NOMO-1 treated with dmso at 0.1 percent for 144 hours (cell line): Measurements from ENCODE around the gene TENM3.

Experiments used
- DNase-seq: peaks from one replicate; lab custom pipeline; 2025; ENCODE audit not compliant: unreplicated experiment; lab: John Stamatoyannopoulos, UW

TENM3 gene

DNA sequence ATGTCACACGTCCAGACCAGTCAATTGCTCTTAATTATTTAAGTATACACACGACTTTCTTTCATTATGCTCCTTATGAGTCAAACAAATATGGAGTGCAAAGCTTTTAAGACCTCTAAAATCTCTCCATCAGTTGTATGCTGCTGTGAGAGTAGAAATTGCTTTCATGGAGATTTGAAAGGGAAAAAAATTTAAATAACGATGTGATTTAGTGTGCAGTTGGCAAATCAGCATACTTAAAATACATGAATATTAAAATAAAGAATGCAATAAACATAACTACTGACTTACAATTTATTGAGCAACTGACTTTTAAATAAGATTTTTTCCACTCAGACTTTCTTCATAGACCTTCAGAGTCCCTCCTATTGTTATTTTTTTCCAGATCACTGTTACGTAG, 9.0 kb downstream of the TENM3 start:
- DNase-seq: no peak

DNA sequence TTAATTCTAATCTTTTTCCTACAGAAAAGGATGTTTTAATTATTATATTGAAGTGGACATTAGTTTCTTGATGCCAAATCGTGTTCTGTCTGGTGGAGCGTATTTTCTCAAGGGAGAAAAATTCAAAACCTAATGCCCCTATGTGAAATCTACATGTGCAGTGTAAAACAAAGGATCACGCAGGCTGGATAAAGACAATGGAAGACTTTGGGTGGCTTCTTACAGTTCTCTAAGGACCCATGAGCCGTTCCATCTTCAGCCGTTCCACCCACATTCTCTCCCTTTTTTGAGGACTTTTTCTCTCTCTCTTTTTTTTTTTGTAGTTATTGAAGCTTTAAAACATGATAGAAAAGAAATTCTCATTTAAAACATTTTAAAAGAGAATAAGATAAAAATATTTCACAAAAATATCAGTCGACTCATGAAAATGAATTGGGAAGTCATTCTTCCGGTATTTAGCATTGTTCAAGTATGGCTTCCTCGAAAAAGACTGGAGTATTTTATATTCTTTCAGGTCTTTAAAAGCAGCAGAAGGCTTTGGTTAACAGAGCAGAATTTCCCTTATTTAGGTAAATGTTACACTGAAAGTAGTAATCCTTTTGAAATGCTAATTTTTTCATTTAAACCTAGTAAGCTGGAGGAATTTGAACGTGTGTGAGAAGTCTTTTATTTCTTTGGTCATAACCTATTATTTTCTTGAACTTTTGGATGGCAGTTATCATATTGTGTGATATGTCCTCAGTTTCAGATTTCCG, 11.0 kb downstream of the TENM3 start:
- DNase-seq: no peak

DNA sequence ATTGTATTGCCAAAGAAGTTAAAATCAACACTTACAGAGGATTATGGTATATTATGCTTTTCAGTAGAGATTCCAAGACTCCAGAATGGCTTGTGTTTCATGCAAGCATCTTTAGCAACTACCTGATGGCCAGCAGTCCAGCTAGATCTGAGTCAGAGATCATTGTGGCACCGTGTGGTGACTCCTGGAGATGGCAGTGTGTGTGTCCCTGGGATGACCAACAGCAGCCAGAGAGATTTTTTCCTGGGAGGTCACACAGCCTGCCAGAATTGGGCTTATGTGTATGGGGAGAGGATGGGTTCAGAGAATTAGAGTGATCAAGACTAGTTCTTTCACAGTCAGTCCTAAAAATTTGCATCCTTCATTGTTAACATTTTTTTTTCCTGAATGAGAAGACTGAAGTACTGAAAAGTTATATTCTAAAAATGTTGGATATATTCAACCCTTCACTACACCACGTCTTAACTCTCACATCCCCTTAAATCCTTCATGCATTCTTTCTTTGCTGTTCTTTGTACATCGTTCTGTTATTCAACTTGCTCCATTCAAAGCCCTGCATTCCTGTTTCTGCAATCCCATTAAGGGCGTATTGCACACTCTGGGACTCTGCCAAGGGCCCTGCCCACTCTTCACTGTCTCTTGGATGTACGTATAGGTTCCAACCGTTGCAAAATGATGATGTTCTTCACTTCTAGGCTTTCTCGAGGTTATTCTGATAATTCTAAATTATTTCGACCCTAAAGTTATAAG, 12.4 kb downstream of the TENM3 start:
- DNase-seq: no peak

DNA sequence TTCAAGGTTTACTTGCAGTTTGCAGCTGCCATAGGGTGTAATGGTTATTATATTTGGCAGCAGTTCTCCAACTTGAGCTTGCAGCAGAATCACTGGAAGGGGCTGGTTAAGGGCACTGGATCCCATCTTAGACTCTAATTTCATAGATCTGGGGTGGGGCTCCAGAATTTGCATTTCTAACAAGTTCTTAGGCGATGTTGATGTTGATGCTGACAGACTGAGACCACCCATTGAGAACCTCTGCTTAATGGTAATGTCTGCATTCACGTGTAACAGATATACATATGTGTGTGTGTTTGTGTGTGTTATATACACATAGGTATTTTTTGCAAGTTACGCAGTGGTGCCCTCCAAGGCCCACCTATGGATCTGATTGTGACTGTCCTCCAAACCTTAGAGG, 13.8 kb downstream of the TENM3 start:
- no peak for DNase-seq

DNA sequence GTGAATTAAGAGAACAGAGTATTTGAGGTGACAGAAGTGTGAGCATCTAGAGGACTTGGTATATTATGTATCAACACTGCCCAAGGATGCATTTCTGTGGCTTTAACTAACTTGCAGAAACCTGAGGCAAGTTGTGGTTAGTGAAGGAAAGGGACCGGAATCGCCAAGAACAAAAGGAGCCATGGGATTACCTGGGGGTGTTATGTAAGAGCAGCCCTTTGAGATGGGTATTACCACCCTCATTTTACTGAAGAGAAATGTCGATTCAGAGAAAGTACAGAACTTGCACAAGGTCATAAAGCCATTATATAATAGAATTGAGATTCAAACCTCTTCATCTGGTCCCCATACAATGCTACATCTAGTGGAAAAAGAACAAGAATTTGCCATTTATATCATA, 14.3 kb downstream of the TENM3 start:
- DNase-seq: no peak

DNA sequence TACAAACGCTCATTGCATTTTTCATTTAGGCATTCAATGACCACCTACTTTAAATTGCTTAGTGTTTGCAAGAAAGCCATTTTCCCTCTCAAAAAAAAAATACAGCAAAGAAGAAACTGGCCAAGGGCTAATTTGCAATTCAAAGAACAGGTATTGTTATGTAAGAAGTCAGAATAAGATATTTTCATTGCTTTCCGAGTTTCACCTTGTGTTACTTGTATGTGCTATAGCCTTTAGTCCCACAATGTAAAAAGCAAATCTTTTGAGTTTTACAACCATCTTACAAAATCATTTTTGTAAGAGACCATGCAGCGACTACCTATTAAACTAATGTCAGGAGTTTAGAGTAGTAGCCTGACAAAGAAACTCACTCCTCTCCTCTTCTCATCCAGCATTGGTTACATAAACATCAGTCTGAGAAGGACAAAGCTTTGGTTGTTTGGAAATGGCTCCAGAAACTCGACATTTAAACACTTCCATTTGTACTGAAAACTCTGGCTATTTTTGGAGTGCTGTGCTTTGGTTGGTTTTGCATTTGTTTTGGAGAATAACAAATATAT, 15.3 kb downstream of the TENM3 start:
- no peak for DNase-seq

DNA sequence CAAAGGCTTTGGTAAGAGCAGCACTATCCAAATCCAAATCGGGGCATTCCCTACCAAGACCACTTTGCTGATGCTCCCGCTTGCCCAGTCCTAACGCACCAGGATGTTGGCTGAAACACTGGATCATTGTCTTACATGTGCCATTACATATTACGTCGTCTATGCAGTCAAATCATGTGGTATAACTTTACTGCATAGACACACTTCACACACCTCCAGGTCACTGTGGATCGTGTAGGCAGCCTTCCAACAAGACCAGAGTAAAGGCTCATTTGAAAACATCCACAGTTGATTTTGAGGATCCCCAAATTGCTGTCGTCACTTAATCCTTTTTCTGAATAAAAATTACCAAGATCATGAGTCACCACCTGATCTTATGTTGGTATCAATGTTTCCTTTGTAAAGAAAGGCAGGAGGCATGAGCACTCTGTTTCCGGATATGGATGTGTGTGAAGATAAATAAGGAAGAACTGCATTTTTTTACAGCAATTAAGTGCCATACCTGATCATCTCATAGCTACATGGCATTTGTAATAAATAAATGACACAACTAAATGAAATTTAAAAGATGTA, 18.5 kb downstream of the TENM3 start:
- no peak for DNase-seq

DNA sequence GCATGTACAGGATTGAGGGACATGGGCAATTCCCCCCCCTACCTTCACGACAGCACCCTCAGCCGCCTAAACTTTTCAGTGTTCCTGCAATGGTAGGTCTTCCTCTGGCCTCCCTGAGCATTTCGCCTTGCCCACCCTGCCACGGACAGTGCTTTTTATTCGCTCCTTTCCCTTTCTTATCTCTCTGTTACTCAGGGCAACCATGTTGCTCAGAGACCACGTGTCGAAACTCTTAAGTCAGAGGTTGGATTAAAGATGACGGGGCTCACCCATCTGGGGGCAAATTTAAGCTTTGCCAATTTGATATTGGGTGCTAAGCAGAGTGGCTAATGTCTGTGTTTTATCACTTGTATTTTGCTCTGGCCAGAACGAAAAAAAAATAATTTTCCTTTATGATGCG, 20.4 kb downstream of the TENM3 start:
- no peak for DNase-seq

DNA sequence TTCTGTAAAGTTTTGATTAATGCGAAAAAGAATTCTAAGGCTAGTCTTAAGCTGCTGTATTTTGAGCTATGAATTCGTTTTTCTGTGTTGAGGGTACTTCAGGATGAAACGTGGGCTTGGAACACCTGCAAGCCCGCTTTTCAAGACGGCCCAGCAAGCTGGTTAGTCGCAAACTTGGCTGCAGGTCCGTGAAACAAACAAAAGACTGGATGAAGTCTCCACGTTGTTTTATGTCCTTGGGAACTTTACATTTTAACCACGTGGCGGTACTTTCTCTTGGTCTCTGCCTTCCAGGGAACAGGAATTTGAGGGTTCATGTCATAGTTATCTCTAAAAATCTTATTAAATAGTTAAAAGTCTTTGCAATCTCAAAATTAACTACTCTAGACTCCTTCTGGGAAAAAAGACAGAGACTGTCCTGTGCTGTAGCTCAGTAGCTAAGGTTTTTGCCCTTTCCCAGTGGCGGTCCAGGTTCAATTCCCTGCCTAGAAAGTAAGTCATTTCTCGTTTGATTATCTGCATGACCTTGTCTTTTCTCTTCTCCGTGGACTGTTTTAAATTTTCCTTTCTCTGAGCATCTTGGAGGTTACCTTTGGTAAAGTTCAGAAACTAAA, 21.0 kb downstream of the TENM3 start:
- DNase-seq: no peak

DNA sequence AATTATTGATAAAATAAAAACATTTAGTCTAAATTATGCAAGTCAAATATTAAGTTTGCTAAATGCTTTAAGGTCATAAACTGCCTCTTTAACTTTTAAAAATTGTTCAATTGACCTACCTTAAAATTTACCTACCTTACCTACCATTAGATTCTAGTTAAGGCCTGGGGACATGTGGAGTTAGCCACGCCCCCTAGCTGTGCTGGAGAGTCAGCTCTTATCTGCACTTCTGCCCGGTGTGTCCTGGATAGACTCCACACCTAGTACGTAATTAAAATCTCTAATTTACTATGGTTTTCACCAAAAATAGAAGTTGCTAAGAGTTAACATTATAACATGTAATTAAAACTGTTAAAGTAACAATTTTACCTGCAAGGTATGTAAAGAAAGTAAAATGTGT, 22.7 kb downstream of the TENM3 start:
- no peak for DNase-seq

DNA sequence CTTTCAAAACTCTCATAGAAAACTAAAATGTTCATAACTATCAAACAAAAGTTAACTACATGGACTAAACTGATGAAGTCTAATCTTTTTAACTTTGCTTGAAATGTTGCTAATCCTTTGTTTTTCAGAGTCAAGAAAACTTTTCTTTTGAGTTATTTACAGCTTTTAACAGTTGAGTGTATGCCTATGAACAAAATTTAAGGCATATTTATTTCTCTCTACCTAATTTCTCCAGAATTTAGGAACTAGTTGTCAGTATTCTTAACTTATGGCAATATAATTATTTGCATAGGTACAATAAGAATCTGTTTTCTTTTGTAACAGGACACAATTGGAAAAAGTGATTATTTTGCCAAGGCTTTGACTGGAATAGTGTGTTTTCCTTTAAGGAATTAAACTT, 23.8 kb downstream of the TENM3 start:
- DNase-seq: no peak

DNA sequence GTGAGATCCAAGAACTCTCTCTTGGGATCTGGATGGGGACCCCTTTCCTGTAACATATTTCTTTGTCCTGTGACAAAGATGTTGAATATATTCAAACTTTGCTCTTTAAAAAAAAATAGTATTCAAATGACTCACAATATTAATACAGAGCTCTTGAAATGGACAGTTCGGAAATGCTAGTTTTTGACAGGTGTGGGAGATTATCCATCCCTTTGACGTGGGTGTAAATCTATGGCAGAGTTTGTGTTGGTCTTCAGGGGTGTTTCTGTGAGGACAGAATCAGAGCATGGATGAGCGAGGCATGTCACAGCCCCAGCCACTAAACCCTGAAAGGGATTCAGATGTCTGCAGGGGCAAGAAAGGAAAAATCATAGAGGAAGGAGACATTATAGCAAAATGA, 25.8 kb downstream of the TENM3 start:
- DNase-seq: no peak

DNA sequence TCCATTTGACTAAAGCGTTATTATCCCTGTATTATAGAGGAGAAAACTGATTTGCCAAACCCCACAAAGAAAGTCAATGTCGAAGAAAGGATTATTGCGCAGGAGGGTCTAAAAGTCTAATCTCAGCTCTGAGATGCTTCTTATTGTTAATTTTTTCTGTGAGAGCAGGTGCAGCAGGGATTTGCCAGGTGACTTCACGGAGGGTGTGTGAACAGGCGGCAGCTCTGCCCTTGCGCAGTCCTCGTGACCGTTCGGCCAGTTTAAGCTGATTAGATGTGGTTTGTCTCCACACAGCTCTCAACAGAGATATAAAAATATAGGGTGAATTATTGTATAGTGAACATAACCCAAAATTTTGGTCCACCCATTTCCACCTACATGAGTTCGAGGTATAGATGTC, 28.5 kb downstream of the TENM3 start:
- DNase-seq: no peak

DNA sequence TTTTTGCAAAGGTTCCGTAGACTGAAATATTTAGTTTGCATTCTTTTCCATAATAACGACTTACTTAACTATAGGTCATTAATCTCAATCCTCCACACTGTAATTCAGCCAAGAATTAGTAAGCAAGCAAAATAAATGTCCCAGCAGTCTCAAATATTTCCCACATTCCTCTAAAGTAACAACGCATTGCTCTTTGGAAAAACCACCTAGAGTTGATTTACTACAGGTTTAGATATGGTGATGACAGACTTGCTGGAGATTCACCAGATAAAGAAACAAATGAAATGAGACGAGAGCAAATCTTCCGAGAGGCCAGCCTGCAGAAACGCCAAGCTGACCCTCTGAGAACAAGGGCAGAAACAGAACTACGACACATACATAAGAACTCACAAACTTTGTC, 28.9 kb downstream of the TENM3 start:
- no peak for DNase-seq

DNA sequence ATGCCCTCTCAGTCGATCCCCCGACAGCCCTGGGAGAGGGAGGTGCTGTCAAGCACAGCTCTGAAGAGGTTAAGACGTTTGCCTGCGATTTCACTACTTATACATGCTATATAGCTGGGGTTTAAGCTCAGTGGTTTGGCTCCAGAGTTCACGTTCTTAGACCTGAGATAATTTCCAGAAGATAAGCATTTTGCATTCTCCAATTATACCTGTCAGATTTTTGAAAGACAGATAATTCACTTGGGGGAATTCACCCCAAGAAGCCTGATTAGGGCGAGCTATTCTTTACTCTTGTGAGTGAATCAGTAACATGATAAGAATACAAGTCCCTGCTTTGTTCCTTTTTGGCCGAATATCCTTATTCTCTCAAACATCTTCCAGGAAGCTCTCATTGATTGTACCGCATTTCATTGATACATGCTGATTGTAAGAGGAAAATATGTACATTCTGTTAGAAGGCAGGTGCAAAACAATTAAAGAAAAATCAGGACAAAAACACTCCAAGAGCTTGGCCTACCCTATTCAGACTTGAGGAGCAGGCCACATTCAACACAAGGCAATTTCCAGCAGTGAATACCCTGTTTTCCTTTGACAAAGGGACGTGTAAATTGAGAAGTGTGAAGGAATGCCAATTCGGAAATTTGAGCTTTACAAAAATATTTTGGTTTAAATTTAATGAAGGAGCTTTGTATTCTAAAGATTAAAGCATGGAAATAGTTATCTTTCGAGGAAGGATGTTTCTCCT, 30.2 kb downstream of the TENM3 start:
- DNase-seq: no peak

DNA sequence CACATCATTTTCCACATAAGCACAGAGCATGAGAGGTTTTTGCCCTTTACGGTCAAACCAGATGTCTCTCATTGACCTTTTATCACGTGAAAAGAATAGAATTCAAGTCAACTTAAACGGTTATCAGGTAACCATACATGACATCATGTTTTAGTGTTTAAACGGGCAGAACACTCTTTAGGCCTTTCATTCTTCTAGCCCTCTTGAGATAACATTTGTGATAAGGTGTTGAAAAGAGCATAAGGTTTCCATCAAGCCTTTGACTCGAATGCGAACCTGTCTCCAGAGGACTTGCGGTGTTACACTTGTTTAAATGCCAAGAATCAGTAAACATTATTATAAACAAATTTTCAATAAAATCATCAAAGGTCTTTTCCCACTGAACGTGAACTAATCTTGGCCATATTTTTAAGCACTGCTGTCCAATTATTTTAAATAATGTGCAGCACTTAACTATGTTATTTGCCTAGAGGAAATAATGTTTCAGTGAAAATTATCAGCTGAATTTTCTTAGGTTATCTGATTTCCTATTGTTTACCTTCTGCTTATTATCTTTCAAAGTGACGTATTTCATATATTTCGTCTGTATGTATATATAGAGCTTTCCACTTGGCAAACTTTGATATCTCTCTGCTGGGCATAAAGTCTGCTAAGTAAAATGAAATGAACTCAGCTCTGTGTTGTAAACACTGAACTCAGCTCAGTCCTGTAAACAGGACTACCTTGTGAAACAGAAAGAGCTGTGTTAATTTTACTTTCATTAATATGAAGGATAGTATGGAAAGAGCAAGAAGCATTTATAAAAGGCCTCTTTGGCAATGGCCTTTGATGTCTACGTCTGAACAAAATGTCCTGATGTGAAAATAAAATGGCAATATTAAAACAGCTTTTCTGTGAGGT, 33.3 kb downstream of the TENM3 start:
- no peak for DNase-seq

DNA sequence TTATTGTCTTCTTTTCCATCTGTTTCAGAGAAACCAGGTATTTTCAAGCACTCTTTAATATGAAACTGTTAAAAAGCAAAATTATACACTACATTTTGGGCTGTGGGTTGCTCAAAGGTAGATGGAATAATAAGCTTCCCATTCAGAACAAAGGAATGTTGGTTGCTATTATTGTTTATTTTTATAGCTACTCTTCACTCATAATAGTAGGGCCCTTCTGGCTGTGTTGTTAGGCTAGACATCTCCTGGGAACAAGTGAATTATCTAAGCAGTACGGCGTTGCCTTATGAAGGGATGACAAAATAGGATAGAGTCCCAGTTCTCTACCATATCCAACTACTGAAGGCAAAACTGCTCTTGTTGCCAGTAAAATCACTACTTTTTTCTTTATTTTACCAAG, 34.2 kb downstream of the TENM3 start:
- DNase-seq: no peak

DNA sequence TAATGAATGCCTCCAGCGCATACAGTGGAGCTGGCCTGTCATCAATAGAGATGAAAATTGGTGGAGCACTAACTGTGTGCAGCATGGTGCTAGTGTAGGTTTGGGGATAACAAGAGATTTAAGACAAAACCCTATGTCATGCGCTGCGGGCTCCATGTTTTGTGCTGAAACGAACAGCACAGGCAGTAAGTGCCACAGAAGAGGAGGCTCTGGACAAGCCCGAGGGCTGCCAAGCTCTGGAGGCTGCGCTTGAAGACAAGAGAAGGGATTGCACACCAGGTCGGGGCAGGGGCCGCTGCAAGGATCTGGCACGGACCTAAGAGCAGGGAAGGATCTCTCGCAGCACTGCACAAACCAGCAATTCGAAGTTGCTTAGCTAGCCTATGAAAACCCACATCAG, 35.5 kb downstream of the TENM3 start:
- no peak for DNase-seq

DNA sequence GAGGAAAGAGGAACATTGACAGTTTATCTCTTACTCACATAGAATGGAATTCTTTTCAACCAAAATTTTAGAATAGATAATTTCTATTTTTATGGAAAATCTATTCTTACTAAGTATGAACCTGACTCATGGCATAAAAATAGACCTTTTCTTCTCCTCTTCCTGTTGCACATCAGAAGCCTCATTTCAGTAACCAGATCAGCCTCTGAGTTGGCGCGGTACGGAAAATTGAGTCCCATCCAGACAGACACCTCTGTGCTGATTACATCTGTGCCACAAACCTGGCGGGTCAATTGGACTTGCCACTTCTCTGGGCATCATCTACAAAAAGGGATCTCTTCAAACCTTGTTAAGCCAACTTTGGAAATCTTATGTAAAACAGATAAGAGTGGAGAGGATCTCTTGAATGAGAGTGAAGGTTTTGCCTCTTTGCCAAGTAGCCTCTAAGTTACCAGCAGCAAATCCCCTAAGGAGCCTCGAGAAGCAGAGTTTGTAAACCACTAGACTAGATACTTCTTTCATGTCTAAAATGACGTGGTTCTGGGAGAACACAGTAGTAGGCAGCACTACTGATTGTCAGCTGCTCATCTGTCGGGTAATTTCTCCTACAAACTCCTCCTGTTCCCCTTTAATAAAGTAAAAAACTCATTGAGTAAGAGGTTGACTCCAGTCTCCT, 37.4 kb downstream of the TENM3 start:
- DNase-seq: no peak
